Measurements from ENCODE around the gene RPIA.
"Not testable (repeated sequence)": the region's sequence is repeated elsewhere in the genome, so short reads cannot be mapped to it uniquely, and the experiment has no call there.

RPIA gene

DNA sequence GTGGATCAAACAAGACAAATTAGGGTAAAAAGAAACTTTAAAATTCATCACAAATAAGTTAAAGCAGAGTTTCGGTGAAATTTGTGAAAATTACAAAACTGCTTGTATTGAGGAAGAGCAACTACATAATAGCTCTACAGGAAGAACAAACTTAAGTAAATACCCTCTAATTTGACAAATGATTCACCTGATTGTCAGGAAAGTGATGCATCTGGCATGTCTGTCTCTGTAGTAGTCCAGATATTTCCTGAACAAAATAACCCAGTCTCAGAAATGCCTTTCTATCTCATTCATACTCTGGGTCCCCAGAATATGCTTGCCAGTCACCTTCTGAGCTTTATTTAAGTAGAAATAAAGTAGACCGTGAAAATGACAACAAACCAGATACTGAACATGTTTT, 104.5 kb downstream of the RPIA start:
- not testable (repeated sequence) for DNase-seq

DNA sequence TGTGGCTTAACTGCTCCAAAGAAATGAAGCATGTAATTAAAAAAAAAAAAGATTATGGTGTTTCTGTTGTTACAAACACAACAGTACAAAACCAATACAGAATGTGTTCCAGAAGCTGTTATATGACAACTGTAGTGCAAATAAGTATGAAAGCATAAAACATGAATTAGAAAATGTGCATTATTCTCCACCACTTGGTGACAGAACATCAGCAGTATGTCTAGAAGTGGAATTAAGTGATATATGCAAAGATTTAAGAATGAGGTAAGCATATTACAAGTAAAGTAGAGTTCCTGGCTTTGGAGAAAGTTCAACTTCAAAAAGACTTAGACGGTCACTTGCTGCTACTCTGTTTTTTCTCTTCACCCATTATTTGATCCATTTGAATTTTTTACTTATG, 105.0 kb downstream of the RPIA start:
- DNase-seq, result not testable (repeated sequence)

DNA sequence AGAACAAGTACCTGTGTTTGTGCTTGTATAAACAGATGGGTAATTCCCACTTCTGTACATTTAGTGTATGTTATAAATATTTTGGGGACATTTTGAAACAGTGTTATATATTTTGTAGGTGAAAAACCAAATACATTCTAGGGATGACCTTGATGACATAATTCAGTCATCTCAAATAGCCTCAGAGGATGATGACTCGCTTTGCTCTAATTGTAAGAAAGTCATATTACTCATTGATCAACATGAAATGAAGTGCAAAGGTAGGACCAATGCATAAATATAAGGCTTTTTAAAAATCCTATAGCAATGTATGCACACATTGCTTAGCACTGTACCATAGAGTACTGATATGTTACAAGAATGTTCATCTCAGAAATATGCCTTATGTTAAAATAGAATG, 105.7 kb downstream of the RPIA start:
- DNase-seq, result not testable (repeated sequence)
